Stimulated activated CD8-positive, alpha-beta memory T cell treated with anti-CD3 and anti-CD28 coated beads, Interleukin-15, amount 100 ng/mL, for 48 hours (primary cell): ENCODE measurements around the gene TRIM60.
A peak's percentile ranks its signal among the peaks of the same experiment; 100 is the strongest.
"Not testable (repeated sequence)": the region's sequence is repeated elsewhere in the genome, so short reads cannot be mapped to it uniquely, and the experiment has no call there.

Experiments used
- DNase-seq, 2 donors: peaks; one replicate each; pipeline ENCODE4 v3.0.0-alpha.2; 2020; ENCODE audit warnings: low read depth in 2 of 2

TRIM60 gene

DNA sequence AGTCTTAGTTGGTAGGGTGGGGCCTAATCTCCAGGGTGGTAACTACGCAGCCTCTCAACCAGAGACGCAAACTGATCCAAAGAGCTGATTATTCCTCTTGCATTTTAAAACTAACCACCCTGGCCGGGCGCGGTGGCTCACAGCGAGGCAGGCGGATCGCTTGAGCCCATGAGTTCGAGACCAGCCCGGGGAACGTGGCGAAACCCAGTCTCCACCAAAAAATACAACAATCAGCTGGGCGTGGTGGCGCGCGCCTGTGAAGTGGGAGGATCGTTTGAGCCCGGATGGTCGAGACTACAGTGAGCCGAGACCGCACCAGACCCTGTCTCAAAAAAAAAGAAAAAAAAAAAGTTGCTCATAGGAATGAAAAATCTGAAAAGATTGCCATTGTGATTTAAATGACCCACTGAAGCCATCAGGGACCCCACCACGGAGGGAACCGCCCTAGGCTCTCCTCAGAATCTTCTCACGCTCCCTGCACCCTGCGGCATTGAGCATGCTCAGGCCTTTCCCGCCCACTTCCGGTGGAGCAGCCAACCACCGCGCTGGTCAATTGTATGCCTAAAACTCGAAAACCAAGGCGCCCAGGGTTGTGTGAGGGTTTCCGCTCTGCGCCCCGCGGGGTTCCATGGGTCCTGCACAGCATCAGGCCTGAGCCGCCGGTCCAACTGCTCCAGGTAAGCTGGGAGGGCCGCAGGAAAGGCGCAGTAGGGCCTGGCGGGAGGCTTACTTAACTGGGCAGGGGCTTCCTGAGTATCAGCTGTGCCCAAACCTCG lies at the start of gene TRIM60:
TSS of gene TRIM60 (plus strand) at position 564 of the 776 bp plus-strand sequence. CDS start 8,074 bp downstream, outside the sequence.
- DNase-seq, result no peak

DNA sequence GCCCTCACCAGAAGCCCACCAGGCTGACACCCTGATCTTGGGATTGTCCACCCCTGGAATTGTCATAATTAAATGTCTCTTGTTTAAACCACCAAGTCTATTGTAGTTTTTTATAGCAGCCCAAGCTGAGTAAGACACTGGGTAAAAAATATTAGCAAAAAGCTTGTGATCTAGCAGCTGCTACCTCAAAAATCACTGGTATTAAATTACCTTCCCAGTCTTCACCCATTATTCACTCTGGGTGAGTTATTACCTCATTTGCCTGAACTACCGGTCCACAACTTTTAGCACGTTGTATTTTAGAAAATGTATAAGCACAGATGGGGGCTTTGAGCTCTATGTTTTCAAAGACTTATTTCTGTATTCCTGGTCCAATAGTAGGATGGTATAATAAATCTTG lies 42.3 kb upstream of the TRIM60 start:
- no peak for DNase-seq

DNA sequence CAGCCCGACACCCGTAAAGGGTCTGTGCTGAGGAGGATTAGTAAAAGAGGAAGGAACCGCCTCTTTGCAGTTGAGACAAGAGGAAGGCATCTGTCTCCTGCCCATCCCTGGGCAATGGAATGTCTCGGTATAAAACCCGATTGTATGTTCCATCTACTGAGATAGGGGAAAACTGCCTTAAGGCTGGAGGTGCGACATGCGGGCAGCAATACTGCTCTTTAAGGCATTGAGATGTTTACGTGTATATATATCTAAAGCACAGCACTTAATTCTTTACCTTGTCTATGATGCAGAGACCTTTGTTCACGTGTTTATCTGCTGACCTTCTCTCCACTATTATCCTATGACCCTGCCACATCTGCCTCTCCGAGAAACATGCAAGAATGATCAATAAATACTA lies 41.0 kb upstream of the TRIM60 start:
- not testable (repeated sequence) for DNase-seq

DNA sequence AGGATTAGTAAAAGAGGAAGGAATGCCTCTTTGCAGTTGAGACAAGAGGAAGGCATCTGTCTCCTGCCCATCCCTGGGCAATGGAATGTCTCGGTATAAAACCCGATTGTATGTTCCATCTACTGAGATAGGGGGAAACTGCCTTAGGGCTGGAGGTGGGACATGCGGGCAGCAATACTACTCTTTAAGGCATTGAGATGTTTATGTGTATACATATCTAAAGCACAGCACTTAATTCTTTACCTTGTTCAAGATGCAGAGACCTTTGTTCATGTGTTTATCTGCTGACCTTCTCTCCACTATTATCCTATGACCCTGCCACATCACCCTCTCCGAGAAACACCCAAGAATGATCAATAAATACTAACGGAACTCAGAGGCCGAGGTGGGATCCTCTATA lies 35.7 kb upstream of the TRIM60 start:
- DNase-seq, result not testable (repeated sequence)

DNA sequence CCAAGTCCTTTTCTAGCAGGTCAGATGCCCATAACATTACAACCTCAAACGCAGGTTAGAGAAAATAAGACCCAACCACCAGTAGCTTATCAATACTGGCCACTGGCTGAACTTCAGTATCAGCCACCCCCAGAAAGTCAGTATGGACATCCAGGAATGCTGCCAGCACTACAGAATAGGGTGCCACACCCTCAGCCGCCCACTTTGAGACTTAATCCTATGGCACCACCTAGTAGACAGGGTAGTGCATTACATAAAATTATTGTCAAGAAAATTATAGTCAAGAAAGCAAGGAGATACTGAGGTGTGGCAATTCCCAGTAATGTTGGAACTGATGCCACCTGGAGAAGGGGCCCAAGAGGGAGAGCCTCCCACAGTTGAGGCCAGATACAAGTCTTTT lies 34.5 kb upstream of the TRIM60 start:
- DNase-seq, result no peak

DNA sequence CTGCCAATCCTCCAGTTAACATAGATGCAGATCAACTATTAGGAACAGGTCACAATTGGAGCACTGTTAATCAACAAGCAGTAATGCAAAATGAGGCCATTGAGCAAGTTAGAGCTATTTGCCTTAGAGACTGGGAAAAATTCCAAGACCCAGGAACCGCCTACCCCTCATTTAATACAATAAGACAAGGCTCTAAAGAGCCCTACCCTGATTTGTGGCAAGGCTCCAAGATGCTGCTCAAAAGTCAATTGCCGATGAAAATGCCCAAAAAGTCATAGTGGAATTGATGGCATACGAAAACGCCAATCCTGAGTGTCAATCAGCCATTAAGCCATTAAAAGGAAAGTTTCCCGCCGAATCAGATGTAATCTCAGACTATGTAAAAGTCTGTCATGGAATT lies 33.9 kb upstream of the TRIM60 start:
- no peak for DNase-seq

DNA sequence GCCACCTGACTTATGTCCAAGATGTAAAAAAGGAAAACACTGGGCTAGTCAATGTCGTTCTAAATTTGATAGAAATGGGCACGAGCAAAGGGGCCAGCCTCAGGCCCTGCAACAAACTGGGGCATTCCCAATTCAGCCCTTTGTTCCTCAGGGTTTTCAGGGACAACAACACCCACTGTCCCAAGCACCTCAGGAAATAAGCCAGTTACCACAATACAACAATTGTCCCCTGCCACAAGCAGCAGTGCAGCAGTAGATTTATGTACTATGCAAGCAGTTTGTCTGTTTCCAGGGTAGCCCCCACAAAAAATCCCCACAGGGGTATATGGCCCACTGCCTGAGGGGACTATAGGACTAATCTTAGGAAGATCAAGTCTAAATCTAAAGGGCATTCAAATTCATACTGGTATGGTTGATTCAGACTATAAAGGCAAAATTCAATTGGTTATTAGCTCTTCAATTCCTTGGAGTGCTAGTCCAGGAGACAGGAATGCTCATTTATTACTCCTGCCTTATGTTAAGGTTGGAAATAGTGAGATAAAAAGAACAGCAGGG lies 33.2 kb upstream of the TRIM60 start:
- DNase-seq, result not testable (repeated sequence)

DNA sequence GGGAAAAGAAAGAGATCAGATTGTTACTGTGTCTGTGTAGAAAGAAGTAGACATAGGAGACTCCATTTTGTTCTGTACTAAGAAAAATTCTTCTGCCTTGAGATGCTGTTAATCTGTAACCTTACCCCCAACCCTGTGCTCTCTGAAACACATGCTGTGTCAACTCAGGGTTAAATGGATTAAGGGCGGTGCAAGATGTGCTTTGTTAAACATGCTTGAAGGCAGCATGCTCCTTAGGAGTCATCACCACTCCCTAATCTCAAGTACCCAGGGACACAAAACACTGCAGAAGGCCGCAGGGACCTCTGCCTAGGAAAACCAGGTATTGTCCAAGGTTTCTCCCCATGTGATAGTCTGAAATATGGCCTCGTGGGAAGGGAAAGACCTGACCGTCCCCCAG lies 29.8 kb upstream of the TRIM60 start:
- DNase-seq, result not testable (repeated sequence)

DNA sequence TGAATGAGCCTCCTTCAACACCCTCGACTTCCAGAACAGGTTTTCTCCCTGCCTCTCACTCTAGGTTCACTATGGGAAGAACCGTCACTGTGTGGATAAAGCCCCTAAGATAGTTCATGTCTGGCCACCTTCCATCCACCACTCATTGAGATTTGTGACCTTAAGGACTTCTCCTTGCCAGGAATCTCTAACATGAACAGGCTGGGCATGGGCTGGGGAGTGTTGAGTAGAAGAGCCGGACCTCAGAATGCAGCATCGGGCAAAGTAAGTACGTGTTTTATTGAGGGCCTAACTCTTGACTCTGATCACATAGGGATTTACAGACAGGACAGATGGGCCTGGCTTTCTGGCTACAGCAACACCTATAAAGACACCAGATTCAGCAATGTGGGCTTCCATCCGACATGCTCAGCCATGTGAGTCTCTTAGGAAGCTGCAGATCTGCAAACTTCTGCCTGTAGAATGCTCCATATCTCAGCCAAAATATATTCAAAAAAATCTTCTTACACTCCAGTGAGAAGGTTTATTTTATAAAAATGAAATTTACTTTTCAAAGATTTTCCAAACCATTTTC lies 26.4 kb upstream of the TRIM60 start:
- no peak for DNase-seq

DNA sequence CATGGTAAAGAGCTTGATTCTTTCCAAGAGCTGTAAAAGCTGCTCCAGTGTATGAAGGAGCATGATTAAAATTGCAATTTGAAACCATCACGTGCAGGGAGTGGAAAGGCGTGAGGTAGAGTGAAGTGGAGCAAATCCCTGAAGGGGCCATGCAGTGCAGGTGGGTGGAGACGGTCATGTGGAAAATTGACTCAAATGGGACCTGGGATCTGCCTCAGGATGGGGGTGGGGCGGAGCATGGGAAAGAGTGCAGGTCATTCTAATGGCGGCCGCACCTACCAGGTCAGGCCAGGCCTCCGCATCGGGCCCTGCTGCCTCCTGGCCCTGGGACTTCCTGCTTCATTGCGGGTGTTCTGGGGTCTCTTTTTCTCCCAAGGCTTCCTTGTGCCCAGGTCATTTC lies 25.3 kb upstream of the TRIM60 start:
- DNase-seq, result no peak

DNA sequence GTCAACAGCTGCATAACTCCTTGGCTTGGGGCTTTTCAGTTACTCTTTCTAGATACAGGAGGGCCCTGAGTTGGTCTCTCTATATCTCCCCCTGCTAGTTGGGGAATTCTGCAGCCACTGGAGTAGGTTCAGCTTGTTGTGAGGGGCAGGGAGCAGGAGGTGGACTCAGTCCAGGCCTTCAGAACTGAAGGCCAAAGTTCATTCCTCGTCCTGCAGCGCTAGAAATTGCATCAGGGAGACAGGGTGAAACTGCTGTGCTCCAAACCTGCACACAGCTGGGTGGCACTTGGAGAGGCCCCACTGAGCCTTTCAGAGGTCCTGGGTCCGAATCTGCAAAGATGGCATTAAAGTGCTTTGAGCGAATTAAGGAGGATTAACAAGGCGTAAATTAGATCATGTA lies 24.9 kb upstream of the TRIM60 start:
- no peak for DNase-seq

DNA sequence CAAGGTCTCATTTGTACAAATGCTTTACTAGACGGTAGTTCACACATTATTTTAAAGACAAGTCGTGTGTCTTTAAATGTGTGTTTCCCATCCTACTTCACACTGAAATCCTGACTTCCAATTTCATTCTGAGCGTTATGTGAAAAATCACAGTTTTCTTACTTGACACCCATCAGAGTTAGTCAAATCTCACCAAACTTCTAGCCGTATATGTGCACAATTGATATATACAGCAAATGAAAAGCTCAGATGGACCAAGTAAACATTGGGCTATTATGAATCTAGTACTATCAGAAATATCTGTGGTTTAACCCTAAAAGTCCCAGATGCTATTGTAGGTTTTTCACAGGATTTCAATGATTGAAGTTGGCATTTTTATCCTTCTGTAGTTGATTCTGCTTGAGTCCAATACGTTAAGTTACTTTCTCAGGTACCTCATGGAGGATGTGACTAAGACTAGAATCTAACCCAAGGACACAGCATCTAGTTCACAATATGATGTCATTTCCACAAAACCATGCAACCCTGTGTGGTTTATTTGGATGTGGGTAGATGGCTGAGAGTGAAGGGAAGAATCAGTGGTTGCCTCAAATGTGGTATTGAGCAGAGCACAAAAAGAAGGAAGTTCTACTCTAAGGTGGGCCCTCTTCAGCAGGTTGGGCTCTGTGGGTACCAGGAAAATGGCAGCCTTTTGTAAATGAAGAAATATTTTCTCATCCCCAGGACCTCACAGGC lies 22.1 kb upstream of the TRIM60 start:
- peak in 1 of 2 donors; percentile 9 for DNase-seq

DNA sequence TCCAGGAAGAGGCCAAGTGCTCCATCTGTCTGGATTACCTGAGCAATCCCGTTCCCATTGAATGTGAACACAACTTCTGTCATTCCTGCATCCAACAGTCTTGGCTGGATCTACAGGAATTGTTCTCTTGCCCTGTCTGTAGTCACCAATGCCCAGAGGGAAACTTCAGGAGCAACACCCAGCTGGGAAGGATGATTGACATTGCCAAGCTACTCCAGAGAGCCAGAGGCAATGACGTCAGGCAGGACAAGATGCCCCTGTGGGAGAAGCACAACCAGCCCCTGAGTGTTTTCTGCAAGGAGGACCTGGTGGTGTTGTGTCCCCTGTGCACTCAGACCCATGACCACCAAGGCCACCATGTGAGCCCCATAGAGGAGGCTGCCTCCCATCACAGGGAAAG lies 21.3 kb upstream of the TRIM60 start:
- no peak for DNase-seq

DNA sequence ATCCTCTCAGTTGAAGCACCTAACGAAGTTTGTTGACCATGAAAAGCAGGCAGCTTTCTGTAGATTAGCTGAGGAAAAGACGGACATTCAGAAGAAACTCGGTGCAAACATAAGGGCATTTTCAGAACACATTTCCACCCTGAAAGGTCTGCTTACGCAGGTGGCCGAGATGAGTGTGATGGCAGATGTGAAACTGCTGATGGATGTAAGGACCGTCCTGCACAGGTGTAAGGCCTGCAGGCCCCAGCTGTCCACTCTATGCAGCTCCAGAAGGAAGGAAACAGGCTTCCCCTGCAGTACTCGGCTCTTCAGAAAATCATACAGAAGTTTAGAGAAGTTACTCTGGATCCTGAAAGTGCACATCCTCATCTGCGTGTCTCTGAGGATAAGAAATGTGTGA lies 20.8 kb upstream of the TRIM60 start:
- no peak for DNase-seq

DNA sequence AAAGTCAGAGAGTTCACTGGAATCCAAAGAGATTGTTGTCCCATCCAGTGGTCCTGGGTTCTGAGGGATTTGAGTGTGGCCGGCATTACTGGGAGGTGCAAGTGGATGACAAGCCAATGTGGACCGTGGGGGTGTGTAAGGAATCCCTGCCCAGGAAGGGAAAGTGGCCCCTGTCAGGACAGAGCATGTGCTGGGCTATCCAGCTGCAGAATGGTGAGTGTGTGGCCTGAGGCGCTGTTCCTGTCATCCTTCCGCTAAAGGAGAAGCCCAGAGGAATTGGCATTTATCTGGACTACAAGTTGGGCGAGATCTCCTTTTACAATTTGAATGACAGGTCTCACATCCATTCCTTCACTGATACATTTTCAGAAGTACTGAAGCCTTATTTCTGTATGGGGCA lies 20.4 kb upstream of the TRIM60 start:
- DNase-seq, result no peak

DNA sequence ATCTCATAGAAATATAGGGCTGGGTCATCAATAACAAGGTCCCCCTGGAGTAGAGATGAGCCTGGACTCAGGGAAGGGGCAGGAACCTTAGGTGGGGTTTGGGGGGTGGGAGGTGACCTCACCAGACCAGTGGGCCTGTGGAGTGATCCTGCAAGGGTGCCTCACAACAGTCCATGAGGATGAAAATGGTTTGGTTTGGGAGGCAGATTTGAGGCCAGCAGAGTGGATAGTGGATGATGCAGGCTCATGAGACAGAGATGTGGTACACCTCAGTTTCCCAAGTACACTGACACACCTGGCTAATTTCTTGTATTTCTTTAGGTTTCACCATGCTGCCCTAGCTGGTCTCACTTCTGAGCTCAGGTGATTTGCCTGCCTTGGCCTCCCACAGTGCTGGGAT lies 18.1 kb upstream of the TRIM60 start:
- no peak for DNase-seq

DNA sequence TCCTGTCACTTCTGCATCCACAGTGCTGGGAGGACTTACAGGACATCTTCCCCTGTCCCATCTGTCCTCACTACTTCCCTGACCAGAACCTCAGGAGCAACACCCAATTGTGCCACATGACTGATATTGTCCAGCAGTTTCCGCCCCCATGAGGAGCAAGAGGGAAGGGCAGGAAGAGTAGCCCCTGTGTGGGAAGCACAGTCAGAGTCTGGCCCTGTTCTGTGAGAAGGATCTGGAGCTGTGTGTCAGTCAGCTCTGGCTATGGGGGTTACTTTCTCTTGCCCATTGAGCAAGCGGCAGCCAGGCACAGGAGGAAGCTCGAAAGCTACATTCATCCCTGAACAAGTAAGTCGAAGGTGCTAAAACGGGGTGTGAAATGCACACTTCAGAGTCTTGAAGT lies 14.8 kb upstream of the TRIM60 start:
- DNase-seq, result no peak

DNA sequence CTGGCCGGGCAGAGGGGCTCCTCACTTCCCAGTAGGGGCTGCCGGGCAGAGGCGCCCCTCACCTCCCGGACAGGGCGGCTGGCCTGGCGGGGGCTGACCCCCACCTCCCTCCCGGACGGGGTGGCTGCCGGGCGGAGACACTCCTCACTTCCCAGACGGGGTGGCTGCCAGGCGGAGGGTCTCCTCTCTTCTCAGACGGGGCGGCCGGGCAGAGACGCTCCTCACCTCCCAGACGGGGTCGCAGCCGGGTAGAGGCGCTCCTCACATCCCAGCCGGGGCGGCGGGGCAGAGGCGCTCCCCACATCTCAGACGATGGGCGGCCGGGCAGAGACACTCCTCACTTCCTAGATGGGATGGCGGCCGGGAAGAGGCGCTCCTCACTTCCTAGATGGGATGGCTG lies 11.8 kb upstream of the TRIM60 start:
- not testable (repeated sequence) for DNase-seq

DNA sequence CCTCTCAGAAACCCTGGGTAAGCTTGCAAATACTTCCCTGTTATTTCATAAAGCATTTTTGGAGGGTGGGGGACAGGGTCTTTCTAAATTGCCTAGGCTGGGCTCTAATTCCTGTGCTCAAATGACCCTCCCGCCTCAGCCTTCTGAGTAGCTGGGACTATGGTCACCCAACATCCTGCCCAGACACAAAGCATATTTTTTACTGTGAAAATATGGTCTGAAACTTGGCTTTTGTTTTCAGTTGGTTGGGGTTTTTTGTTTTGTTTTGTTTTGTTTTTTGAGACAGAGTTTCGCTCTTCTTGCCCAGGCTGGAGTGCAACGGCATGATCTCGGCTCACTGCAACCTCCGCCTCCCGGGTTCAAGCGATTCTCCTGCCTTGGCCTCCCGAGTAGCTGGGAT lies 6.0 kb upstream of the TRIM60 start:
- not testable (repeated sequence) for DNase-seq

DNA sequence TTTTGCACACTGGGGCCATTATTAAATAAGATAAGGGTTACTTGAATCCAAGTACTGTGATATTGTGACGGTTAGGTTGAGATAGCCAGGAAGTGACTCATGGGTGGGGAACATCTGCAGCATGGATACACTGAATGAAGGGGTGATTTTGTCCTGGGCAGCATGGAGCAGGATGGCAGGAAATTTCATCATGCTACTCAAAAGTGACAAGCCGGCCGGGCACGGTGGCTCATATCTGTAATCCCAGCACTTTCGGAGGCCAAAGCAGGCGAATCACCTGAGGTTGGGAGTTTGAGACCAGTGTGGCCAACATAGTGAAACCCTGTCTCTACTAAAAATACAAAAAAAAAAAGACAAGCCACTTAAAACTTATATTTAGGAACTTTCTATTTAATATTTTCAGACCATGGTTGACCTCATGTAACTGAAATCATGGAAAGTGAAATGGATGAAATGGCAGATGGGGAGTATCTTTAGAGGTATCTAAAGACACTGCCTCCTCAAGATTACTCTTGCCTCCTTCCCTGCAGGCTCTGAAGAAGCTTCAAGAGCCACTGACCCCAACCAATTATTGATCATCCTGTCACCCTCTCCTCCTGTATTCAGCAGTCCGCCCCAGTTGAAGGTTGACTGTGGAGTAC lies 3.9 kb upstream of the TRIM60 start:
- DNase-seq, result no peak

DNA sequence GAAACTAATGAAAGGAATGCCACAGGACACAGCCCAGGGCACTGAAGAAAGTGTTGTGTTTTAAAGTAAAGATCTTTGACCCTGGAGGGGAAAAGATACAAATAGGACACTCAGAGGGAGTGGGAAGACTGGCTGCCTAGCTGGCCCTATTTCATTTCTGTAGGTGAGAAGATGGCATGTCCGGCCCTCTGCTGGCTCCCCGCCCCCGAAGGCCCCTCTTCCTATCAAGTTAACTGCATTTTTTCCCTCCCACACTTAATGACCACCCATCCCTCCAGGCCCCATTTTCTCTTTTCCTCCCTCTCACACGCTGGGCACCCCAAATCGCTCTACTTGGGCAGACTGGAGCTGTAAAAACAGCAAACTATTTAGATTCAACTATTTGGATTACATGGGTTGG lies 16.4 kb downstream of the TRIM60 start:
- no peak for DNase-seq

DNA sequence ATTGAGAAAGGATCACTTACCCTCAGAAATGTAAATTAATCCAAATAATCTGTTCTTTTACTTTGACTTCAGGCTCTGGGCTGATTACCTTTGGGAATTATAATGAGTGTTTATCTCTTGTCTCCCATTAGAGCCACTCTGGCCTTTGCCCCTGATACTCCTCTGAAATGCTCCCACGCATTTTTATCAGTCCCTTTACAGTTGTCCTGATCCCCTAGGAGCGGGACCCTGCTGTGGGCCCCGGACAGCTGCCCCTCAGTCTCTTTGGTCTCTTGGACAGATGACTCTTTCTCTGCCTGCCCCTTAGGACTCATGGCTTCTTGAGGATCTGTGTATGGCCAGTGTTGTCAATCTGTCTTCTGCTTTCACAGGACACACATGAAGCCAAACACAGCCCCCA lies 20.8 kb downstream of the TRIM60 start:
- DNase-seq, result no peak
